ENCODE data around the gene STPG1.

STPG1 gene

GRCh38 chr1:24426744-24427544 is 13.4 kb upstream of the STPG1 start:
- no peak for DNase-seq

DNA sequence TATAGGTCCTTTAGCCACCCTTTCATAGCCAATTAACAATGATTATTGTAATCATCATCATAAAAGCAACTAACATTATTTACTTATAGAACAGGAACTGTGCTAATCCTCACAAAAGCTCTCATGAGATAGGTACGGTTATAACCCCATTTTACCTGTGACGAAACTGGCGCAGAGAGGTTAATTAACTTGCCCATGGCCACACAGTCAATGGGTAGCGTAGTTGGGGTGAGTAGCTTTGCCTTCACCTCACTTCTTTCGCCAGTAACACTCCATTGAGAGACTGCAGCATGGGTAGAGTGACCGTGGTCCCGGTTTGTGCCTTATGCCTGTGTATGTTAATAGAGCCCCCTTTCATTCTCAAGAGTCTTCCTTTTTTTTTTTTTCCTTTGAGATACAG is 12.3 kb upstream of the STPG1 start:
- no peak for DNase-seq

DNA sequence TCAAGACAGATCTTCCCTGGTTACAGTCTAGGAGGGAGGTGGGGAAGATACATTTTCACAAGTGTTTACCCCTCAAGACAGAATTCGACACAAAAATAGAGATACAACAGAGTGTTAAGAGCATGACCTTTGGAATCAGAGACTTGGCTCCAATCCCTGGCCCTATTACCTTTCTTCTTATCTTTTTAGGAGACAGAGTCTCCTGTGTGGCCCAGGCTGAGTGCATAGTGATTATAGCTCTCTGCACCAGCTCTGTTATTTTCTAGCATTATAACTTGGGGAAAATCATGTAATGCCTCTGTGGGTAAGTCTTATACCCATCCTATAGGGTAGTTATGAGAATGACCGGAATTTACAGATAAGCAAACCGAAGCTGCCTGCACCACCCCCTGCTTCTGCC is 11.9 kb upstream of the STPG1 start:
- DNase-seq: no peak

DNA sequence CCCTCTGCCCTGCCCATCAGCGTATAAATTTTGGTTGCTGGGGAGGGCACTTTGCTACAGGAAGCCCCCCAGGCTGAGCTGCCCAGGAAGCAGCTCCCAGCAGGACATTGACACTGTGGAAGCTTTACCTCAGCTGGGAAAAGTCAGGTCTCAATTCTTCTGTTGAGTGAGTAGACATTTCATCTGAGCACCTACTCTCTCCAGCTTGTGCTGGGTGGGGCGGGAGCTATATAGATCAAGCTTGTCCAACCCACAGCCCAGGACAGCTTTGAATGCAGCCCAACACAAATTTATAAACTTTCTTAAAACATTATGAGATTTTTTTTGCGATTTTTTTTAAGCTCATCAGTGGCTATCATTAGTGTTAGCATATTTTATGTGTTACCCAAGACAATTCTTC is 11.4 kb upstream of the STPG1 start:
- DNase-seq: no peak

DNA sequence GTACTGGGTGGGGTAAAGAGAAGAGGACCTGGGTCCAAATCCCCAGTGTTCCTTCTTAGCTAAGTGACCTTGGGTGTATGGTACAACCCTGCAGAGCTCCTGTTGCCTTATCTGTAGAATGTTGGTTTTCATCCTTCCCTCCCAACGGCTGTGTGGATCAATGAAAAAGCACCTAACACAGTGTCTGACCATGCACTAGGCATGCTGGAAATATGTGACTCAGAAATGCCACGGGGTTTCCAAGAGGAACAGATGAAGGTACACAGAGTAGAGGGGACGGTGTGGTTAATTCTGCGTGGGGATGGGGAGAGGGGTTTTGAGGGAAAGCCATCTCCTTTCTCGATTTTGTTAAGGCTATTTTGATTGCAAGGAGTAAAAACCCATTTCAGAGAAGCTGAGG is 10.6 kb upstream of the STPG1 start:
- DNase-seq: no peak

- DNase-seq: no peak
These were observed 7.9 kb upstream of the STPG1 start for GRCh38 chr1:24421502-24421901.

DNA sequence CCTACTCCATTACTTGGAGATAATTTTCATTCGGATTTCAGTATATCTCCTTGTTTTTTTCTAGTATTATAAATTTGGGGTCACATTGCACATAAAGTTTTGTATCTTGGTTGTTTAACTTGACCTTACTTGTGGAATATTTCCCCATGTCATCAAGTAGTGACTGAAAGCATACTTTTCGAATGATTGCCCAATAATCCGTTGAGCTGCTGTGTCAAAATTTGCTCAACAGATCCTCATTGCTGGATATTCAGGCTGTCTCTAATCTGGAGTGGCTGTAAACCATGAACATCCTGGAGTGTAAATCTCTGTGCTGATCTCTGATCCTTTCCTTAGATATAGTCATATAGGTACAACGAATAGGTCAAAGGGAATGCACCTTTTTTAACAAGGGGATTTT is 7.0 kb upstream of the STPG1 start:
- no peak for DNase-seq

GRCh38 chr1:24418898-24419628 is 5.5 kb upstream of the STPG1 start:
- peak; percentile 81 for DNase-seq

DNA sequence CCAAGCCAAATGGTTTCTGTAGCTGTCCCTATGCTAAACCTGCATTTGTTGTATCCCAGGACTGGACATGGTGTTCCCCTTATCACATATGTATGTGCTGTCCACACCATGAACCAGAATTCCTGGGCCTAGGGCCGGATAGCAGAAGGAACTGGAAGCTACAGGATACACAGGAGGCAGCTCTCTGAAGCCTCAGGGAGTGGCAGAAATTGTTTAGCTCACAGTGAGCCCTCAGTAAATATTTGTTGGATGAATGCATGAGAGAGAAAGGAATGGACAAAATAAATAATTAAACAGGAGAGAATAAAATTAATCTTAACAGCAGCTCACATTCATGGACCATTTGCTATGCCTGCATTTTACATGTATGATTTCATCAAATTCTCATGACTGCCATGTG is 4.1 kb upstream of the STPG1 start:
- DNase-seq: peak; percentile 60

GRCh38 chr1:24416666-24417391 is 3.2 kb upstream of the STPG1 start:
- DNase-seq: peak; percentile 98

- no peak for DNase-seq
These were observed 2.5 kb upstream of the STPG1 start for GRCh38 chr1:24415910-24416665.

GRCh38 chr1:24415334-24415909 is 1.8 kb upstream of the STPG1 start, which contains the start of gene NIPAL3:
TSS of gene NIPAL3 (plus strand) at chr1:24415802. CDS start at chr1:24419548, 3,746 bp downstream.
- peak; percentile 99 for DNase-seq

- no peak for DNase-seq
These were observed 1.3 kb upstream of the STPG1 start for GRCh38 chr1:24414775-24415333.

- no peak for DNase-seq
These were observed 1.2 kb downstream of the STPG1 start for GRCh38 chr1:24412408-24412807.

GRCh38 chr1:24411963-24412362 is 1.6 kb downstream of the STPG1 start:
- peak; percentile 82 for DNase-seq

DNA sequence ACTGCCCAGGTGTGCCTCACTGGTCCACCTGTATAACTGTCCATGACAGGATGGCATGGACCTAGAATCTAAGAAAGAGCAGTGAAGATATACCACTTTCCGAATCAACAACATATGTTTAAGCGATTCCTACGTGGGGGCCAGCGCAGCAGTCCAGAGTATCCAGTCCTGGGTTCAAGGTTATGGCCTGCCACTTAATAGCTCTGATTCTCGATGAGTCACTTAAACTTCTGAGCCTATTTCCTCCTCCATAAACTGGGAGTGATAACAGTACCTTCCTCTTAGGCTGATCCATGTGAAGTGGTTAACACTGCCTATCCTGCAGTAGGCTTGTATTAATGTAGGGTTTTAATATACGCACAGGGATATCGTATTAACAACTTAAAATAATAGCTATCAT is 2.8 kb downstream of the STPG1 start:
- no peak for DNase-seq

GRCh38 chr1:24409535-24409934 is 4.0 kb downstream of the STPG1 start:
- DNase-seq: peak; percentile 88

DNA sequence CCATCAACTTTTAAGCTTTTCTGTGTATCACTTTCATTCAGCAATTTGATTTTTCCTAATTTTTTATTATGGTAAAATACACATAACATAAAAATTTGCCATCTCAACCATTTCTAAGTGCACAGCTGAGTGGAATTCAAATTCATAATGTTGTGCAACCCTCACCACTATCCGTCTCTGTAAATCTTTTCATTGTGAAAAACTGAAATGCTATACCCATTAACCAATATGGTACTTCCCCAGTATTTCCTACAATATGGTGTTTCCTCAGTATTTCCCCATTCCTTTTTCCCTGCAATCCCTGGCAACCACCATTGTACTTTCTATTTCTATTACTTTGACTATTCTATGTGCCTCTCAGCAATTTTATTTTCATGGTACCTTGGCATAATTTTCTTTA is 6.8 kb downstream of the STPG1 start:
- DNase-seq: no peak

DNA sequence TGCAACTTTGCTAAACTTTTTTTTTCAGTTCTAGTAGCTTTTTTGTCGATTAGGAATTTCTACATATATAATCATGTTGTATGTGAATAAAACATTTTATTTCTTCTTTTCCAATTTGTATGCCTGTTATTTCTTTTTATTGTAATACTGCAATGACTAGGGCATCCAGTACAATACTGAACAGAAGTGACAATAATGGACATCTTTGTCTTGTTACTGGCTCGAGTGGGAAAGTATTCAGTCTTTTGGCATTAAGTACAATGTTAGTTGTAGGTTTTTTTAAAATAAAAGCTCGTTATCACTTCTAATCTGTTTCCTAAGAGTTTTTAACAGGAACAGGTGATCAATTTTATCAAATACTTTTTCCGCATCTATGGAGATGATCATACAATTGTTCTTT is 9.8 kb downstream of the STPG1 start:
- DNase-seq: no peak

GRCh38 chr1:24400065-24400464 is 13.5 kb downstream of the STPG1 start:
- no peak for DNase-seq

- DNase-seq: peak; percentile 83
These were observed 19.7 kb downstream of the STPG1 start for GRCh38 chr1:24393892-24394291.

All from fibroblast of skin of scalp (primary cell).